SHP77 treated with DMSO at 0.1 percent for 48 hours (cell line): ENCODE data around the gene TUSC2.
A peak's percentile ranks its signal among the peaks of the same experiment; 100 is the strongest.

Experiments used
- DNase-seq: peaks from one replicate; lab custom pipeline; 2025; lab: John Stamatoyannopoulos, UW

The TUSC2 gene

GRCh38 chr3:50354186-50354764 lies 26.3 kb upstream of the TUSC2 start:
- DNase-seq, result no peak

GRCh38 chr3:50353245-50354004 lies 25.4 kb upstream of the TUSC2 start:
- DNase-seq, result no peak

GRCh38 chr3:50352781-50353180 lies 24.8 kb upstream of the TUSC2 start:
- DNase-seq, result no peak

GRCh38 chr3:50351323-50351697 lies 23.3 kb upstream of the TUSC2 start:
- DNase-seq, result no peak

DNA sequence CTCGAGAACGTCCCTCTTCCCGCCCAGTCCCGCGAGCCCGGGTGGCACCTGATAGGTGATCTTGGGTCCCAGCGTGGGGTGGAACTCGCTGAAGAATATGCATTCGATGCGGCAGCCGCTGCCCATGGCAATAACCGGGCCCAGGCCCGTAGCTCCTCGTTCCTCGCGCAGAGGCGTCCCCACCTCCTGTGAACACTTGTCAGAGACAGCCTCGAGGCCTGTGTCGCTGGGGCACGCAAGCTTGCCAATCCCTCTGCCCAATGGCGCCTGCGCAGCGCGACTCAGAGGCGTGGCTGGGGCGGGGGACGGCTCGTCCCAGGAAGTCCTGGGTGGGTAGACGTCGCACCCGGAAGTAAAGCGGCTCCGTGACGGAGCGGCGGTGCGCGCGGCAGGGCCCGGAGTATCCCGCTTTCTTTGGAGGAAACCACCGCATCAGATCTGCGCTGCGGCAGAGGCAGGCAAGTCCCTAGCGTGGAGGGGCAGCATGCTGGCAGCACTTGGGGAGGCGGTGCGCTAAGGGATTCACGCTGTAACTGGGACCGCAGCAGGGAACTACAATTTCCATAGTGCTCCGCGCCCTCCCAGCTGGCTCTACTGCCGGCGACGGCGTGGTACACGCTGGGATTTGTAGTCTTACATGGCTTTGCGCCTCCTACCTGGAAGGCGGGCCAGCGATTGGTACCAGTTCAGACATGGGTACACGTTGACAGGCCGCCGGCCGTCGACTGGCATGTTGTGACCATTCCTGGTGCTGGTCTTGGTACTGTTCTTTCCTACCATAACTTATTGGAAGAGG lies 22.7 kb upstream of the TUSC2 start, which contains the start of the genes CYB561D2 and NPRL2:
TSS of gene CYB561D2 (plus strand) at position 336 of the 796 bp plus-strand sequence. CDS start 572 bp downstream, outside the sequence.
TSS of gene NPRL2 (minus strand) at position 249 of the 796 bp plus-strand sequence. CDS start at position 126, 123 bp downstream.
- DNase-seq, result peak; percentile 91

GRCh38 chr3:50350213-50350526 lies 22.1 kb upstream of the TUSC2 start:
- no peak for DNase-seq

DNA sequence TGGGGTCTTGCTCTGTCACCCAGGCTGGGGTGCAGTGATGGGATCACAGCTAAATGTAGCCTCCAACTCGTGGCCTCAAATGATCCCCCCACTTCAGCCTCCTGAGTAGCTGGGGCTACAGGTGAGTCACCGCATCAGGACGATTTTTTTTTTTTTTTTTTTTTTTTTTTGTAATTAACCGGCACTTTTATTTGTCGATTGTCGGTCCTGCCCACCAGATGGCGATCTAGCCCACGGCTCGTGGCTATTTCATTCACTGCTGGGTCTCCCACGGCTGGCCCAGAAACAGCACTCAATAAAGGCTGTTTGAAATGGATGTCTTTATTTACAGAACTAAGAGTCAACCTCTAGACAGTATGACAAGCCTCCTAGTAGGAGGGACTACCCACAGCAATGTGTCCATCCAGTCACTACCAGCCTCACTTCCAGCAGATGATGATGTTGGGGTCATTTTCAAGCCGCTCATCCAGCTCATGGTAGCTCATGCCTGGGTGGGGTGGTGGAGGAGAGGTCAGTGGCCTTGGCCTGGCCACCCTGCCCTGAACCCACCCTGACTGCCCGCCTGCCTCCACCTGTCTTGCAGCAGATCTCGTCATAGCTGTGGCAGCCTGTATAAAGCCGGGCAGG lies 19.3 kb upstream of the TUSC2 start:
- DNase-seq, result peak; percentile 49

GRCh38 chr3:50345586-50346234 lies 17.7 kb upstream of the TUSC2 start, which contains the start of gene ZMYND10:
TSS of gene ZMYND10 (minus strand) at chr3:50345732. CDS start at chr3:50345579, 153 bp downstream.
- no peak for DNase-seq

DNA sequence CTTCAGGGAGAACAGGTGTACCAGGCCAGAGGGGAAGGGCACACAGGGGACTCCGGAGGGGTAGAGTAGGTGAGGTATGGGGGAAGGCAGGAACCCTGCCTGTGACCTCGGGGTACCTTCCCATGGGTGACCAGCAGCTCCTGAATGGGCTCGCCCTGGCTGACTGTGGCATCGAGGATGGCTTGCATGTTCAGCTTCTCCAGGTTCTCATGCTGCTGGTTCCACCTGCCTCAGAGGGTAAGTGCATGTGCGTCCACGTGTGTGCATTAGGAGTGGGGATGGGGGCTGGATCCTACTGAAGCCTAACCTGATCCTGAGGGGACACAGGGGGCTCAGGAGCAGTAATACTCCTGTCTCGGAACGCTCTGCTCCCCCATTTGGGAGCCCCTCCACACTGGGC lies 17.0 kb upstream of the TUSC2 start:
- DNase-seq, result no peak

DNA sequence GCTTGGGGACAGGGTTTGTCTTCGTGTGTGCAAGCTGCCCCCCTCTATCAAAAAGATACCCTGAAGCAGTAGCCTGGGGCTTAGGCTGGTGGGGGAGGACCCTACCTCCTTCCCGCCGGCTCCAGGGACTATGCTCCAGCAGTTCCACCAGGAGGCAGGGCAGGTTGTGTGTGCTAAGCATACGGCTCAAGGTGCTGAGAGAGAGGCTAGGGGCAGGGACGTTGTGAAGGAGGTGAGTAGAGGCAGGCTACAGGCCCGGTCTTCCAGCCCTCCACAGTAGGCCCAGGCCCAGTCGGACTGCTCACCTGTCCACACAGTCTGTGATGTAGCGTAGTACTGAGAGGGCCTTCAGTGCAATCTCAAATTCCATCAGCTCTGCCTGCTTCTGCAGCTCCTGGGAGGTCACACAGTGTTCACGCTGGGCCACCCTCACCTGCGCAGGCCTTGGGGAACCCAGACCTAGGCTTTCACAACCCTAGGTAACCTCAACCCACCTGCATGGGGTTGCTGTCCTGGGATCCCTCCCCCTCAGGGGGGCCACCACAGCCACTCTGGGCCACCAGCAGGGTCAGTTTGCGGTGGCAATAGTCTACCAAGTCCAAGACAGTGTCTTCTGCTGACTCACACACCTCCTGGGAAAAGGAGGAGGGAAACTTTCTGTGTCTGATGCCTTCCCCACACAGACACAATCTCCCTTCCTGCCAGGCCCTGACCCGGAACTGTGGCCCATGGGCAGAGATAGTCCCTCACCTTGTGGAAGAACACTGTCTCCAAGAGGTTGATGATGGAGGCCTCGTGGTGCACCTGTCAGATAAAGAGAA lies 15.0 kb upstream of the TUSC2 start:
- no peak for DNase-seq

- no peak for DNase-seq
These were observed 14.1 kb upstream of the TUSC2 start for GRCh38 chr3:50341996-50342650.

DNA sequence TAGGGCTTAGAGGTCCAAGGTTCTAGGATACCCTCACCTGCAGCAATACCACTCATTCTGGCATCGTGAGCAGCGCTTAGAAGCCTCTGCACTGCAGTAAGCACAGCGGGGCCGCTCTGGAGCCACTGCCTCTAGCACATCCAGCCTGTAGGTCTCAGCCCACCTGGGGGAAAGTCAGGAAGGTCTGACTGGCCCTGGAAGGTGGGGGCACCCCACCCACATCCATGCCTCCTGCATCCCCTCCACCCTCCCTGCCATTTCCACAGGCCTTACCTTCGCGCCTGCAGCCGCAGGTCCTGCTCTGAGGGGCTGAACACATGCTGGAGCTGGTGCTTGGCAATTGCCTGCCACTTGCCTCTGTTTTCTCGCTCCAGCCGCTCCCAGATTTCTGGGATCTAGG lies 13.5 kb upstream of the TUSC2 start:
- DNase-seq, result no peak

- no peak for DNase-seq
These were observed 12.7 kb upstream of the TUSC2 start, which contains the start of gene RASSF1 for GRCh38 chr3:50340448-50341329. TSS of gene RASSF1 (minus strand) at chr3:50340836. CDS start at chr3:50340805, 31 bp downstream.

DNA sequence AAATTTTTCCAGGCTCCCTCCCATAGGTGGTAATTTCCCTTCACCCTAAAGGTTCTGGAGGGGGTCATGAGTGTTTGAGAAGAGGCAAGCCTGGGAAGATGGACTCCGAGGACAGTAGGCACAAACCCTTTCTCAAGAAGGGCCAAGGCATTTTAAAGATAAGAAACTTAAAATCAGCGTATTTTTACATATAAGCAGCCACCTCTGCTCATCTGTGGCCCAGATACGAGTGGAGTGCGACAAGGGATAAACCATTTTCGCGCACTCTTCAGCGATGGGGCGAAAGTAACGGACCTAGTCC lies 12.1 kb upstream of the TUSC2 start:
- DNase-seq, result no peak

DNA sequence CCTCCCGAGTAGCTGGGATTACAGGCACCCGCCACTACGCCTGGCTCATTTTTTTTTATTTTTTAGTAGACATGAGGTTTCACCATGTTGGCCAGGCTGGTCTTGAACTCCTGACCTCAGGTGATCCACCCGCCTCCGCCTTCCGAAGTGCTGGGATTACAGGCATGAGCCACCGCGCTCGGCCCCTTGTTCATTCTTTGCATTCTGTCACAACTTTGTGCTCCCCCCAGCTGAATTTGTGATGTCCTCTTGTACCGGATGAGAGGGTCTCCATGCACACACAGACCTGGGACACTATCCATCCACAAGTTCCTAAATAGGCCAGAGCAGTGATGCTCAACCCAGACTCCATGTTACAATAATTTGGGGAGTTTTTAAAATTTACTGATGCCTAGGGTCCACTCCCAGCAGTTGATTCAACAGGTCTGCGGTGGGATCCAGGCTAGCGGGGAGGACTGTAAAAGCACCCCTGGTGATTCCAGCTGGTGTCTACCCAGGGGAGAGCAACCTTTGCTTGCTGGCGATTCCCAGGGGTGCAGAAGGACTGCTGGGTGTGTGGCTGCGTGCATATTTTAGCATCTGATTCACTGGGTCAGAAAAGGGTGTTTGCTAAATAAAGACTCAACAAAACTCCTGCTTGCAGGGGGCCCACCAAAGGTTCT lies 11.6 kb upstream of the TUSC2 start:
- no peak for DNase-seq

DNA sequence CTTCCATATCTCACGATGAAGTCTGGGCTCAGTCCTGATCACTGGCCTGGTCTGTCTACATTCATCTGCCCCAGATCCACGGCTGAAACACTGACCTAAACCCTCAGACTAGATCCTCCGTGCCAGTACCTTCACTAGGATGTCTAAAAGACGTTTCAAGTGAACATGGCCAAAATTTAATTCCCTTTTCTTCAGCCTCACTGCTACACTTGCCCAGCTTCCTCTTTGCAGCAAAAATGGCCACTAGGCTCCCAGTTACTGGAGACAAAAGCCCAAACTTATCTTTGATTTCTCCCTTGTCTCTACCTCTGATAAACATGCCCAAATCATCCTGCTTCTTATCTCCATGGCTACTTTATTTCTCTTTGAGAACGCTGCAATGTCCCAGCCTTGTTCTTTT lies 10.9 kb upstream of the TUSC2 start:
- no peak for DNase-seq

GRCh38 chr3:50337175-50337861 lies 9.3 kb upstream of the TUSC2 start:
- peak; percentile 94 for DNase-seq

- DNase-seq, result no peak
These were observed 8.6 kb upstream of the TUSC2 start for GRCh38 chr3:50336452-50337174.
